Measurements from ENCODE around the gene C4orf50. TPM values are rescaled to one million over a fixed set of nuclear protein-coding genes. Genes with fewer than 3 reads are reported as not detected.
A peak's percentile ranks its signal among the peaks of the same experiment; 100 is the strongest.

The C4orf50 gene
- total and polyA plus RNA-seq, 2 of the 4 experiments (the other 2 are of a cell fraction), result not detected

GRCh38 chr4:5888222-5889001, 129.8 kb downstream of the C4orf50 start:
- H3K4ac ChIP-seq (ENCODE audit: low read depth, low read length), result no peak overlapping the region
- no peak overlapping the region for H2AK5ac ChIP-seq (ENCODE audit: low read depth, low read length)
- no peak overlapping the region; the same call in 1 of the 2 replicates for H3K4me2 ChIP-seq (ENCODE audit: low read depth, low read length)
- no peak overlapping the region for H2BK5ac ChIP-seq (ENCODE audit: low read depth, low read length, poor library complexity, severe bottlenecking)
- 8% methylated on average over 2 of the region's 81 CpGs; no CpG with 5 or more reads in 1 of the 2 experiments for WGBS, 2 experiments (ENCODE audit: extremely low coverage in 2 of 2, insufficient read length in 1 of 2)
- H2AK9ac ChIP-seq (replicated peaks; ENCODE audit: low read depth, low read length, poor library complexity), result no peak overlapping the region
- no TSS peak for BruUV-seq (replicated peaks)
- H3K9me1 ChIP-seq (ENCODE audit: insufficient read depth, low read length), result no peaks in the 10 kb centered on the region
- H4K8ac ChIP-seq (ENCODE audit: low read depth in 2 of 2, low read length in 2 of 2), result no peak overlapping the region
- H3K56ac ChIP-seq (ENCODE audit: extremely low read depth, insufficient read depth, low read length), result no peak overlapping the region
- no peak for DNase-seq
- in situ Hi-C loops (cut with MboI; ENCODE audit: low sequenced_read_pairs) (no loop called here), intact Hi-C loops (cut with micrococcal nuclease) (loop anchor here (5.0 kb wide), 1 partner anchor 181 kb away; the partner anchor contains the start of gene EVC2), dilution Hi-C loops (cut with HindIII; ENCODE audit: low sequenced_read_pairs, unreplicated experiment) (no loop called here)
- H4K5ac ChIP-seq (ENCODE audit: low read depth, low read length), result no peak overlapping the region
- no peaks in the 10 kb centered on the region; the same call in none of the 2 replicates for H4K20me1 ChIP-seq (ENCODE audit: insufficient read depth, low read length)
- H2AFZ ChIP-seq (replicated peaks; ENCODE audit: low read length, poor library complexity), result peak overlapping the region; percentile 61
- no peaks in the 10 kb centered on the region for H3K4me1 ChIP-seq (ENCODE audit: control insufficient read depth, insufficient read depth, low read length)
- H3K23ac ChIP-seq (ENCODE audit: low read depth, low read length), result no peak overlapping the region; the same call in 1 of the 2 replicates
- no peak overlapping the region for H4K91ac ChIP-seq (ENCODE audit: insufficient read depth, low read depth, low read length)
- peak overlapping the region; percentile 44; the same call in 1 of the 2 replicates for H3K4me3 ChIP-seq (ENCODE audit: insufficient read depth, low read depth, low read length)
- peak; percentile 16; the same call in 1 of the 2 replicates for ATAC-seq (ENCODE audit: low read depth)
- no peaks in the 10 kb centered on the region for H3K36me3 ChIP-seq (ENCODE audit: control insufficient read depth, insufficient read depth, low read length)
- no peak overlapping the region for H3K14ac ChIP-seq (replicated peaks; ENCODE audit: low read depth, low read length)
- ChIA-PET CTCF (no interaction called here), POLR2A (ENCODE audit: unreplicated experiment) (no interaction called here)
- H3K79me1 ChIP-seq (ENCODE audit: low read depth in 1 of 2, low read length in 2 of 2), result no peaks in the 10 kb centered on the region
- no peak overlapping the region for H2BK15ac ChIP-seq (ENCODE audit: low read depth, low read length)
- H3K27ac ChIP-seq (ENCODE audit: insufficient read depth, low read length), result no peak overlapping the region
- H3K9ac ChIP-seq (ENCODE audit: low read depth, low read length), result no peak overlapping the region
- H3K18ac ChIP-seq (ENCODE audit: low read depth, low read length), result no peak overlapping the region
- H2BK20ac ChIP-seq (ENCODE audit: low read depth, low read length), result no peak overlapping the region
- peaks cover 48% of the 10 kb centered on the region for H3K27me3 ChIP-seq (ENCODE audit: control insufficient read depth, insufficient read depth, low read length)
- no peaks in the 10 kb centered on the region; the same call in 1 of the 2 replicates for H3K9me3 ChIP-seq (ENCODE audit: control insufficient read depth, insufficient read depth, low read length)
- H2BK120ac ChIP-seq (ENCODE audit: low read depth, low read length), result no peak overlapping the region
- TF ChIP-seq POLR2A (IDR thresholded peaks at IDR 0.05; ENCODE audit: low read depth, low read length) (no peak), ELK1 (IDR thresholded peaks at IDR 0.05; ENCODE audit: borderline replicate concordance, low read depth, low read length) (no peak), NFE2L2 (IDR thresholded peaks at IDR 0.05; ENCODE audit: low read depth, low read length) (no peak), FOS (IDR thresholded peaks at IDR 0.05; ENCODE audit: low read depth, low read length) (no peak), CHD1 (IDR thresholded peaks at IDR 0.05; ENCODE audit: low read depth, low read length) (no peak), RFX5 (IDR thresholded peaks at IDR 0.05; ENCODE audit: low read depth, low read length) (no peak), CTCF (conservative IDR thresholded peaks at IDR 0.05; ENCODE audit: low read depth, low read length) (no peak), RAD21 (IDR thresholded peaks at IDR 0.05; ENCODE audit: low read length) (no peak), MAFK (IDR thresholded peaks at IDR 0.05; ENCODE audit: low read depth, low read length) (no peak), RCOR1 (IDR thresholded peaks at IDR 0.05; ENCODE audit: insufficient replicate concordance, low read length) (no peak), MXI1 (IDR thresholded peaks at IDR 0.05; ENCODE audit: borderline replicate concordance, low read depth, low read length) (no peak), CEBPB (IDR thresholded peaks at IDR 0.05; ENCODE audit: low read depth, low read length) (no peak), MAZ (IDR thresholded peaks at IDR 0.05; ENCODE audit: borderline replicate concordance, low read depth, low read length) (no peak), USF2 (IDR thresholded peaks at IDR 0.05; ENCODE audit: low read depth, low read length) (no peak), BHLHE40 (IDR thresholded peaks at IDR 0.05; ENCODE audit: low read depth, low read length) (no peak)

Data from IMR-90 (cell line).